ENCODE measurements around the gene RBBP8NL.

The RBBP8NL gene

DNA sequence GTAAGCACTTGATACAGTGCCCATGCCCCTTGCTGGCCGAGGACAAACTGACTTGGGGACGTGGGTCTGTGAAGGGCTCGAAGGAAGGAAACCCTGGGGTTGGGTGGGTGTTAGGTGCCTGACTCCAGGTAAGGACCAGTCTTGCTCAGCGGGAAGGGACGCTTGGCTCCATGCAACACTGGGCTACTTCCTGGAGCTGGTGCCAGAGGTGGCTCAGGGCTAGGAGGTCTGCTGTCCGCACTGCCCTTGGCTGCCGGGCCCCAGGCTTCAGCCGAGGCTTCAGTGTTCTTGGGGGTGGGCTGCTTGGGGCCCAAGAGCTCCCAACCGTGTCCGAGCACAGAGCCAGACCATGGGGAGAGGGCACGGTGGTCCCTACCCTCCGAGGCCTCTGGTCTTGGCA is 43.1 kb upstream of the RBBP8NL start:
- no peaks in the 10 kb centered on the region for H3K36me3 ChIP-seq (ENCODE audit: control insufficient read depth in 2 of 2, insufficient read depth in 2 of 2, low read length in 2 of 2)
- peaks cover 7% of the 10 kb centered on the region for H3K4me1 ChIP-seq (ENCODE audit: control insufficient read depth, insufficient read depth, low read length)
- no peak overlapping the region for H3K4me3 ChIP-seq (ENCODE audit: low read length in 2 of 2)
- no peak overlapping the region for H3K27ac ChIP-seq (ENCODE audit: low read length)
- no peak overlapping the region for H3K9ac ChIP-seq (ENCODE audit: low read length in 2 of 2)
- peaks cover 12 to 21% of the 10 kb centered on the region in 2 donors for H3K27me3 ChIP-seq (ENCODE audit: control insufficient read depth in 1 of 2, insufficient read depth in 2 of 2, low read length in 2 of 2)
- no peaks in the 10 kb centered on the region for H3K9me3 ChIP-seq (ENCODE audit: control insufficient read depth in 2 of 2, low read length in 2 of 2)

- Histone ChIP-seq H3K4me1 (ENCODE audit: control insufficient read depth, insufficient read depth, low read length) (peaks cover 4% of the 10 kb centered on the region), H3K27me3 (ENCODE audit: control insufficient read depth in 1 of 2, insufficient read depth in 2 of 2, low read length in 2 of 2) (peaks cover 9 to 17% of the 10 kb centered on the region in 2 donors), H3K4me3 (ENCODE audit: low read length in 2 of 2) (no peak overlapping the region), H3K9me3 (ENCODE audit: control insufficient read depth in 2 of 2, low read length in 2 of 2) (no peaks in the 10 kb centered on the region), H3K9ac (ENCODE audit: low read length in 2 of 2) (no peak overlapping the region), H3K27ac (ENCODE audit: low read length) (no peak overlapping the region), H3K36me3 (ENCODE audit: control insufficient read depth in 2 of 2, insufficient read depth in 2 of 2, low read length in 2 of 2) (no peaks in the 10 kb centered on the region)
Observed at GRCh38 chr20:62470001-62470400, 42.7 kb upstream of the RBBP8NL start.

DNA sequence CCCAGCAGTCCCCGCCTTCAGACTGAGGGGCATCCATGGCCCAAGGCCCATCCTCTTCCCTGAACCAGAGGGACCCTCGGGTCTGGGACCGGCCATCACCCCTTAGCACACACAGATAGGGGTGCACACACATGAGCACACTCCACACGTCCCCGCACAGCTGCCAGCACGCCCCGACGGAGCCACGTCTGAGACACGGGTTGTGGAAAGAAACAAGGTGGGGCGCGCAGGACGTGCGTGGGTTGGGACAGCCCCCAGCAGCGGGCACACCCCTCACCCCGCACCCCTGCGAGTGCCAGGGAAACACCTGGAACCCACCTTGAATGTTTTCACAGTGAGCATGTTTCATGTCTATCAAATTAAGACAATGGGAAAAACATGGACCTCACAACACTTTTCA is 42.0 kb upstream of the RBBP8NL start:
- Histone ChIP-seq H3K36me3 (ENCODE audit: control insufficient read depth in 2 of 2, insufficient read depth in 2 of 2, low read length in 2 of 2) (no peaks in the 10 kb centered on the region), H3K9me3 (ENCODE audit: control insufficient read depth in 2 of 2, low read length in 2 of 2) (no peaks in the 10 kb centered on the region), H3K4me1 (ENCODE audit: control insufficient read depth, insufficient read depth, low read length) (peaks cover 4% of the 10 kb centered on the region), H3K27ac (ENCODE audit: low read length) (no peak overlapping the region), H3K9ac (ENCODE audit: low read length in 2 of 2) (no peak overlapping the region), H3K27me3 (ENCODE audit: control insufficient read depth in 1 of 2, insufficient read depth in 2 of 2, low read length in 2 of 2) (peaks cover 5 to 10% of the 10 kb centered on the region in 2 donors), H3K4me3 (ENCODE audit: low read length in 2 of 2) (no peak overlapping the region)

- no peaks in the 10 kb centered on the region for H3K9me3 ChIP-seq (ENCODE audit: control insufficient read depth in 2 of 2, low read length in 2 of 2)
Observed at GRCh38 chr20:62466806-62467537, 39.6 kb upstream of the RBBP8NL start.

DNA sequence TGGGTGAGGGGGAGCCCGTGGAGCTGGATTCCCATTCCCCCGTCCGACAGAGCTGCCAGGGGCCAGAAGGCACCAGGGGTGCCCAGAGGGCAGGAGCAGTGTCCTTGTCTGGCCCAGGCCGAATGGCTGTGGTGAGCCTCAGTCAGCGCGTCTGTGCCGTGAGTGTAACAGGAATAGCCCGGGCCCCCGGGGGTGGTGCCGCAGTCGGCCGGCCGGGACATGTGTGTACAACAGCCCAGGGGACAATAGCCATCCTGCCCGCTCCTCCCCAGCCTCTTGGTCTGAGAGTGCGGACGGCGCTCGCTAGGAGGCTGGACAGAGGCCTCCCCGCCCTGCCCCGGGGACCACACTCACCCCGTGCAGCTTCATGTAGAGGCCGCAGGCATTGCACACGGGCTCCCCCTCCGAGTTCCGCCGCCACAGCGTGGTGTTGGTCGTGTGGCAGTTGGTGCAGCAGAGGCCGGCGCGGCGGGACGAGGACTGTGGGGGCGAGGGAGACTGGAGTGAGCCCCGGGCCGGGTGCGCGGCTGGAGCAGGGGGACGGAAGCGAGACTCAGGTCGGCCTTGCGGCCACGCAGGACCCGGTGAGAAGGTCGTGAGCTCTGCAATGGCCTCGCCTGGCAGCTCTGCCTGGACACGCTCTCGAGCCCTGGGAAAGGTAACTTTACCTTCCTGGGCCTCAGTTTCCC is 38.9 kb upstream of the RBBP8NL start:
- Histone ChIP-seq H3K27ac (ENCODE audit: low read length) (no peak overlapping the region), H3K36me3 (ENCODE audit: control insufficient read depth in 2 of 2, insufficient read depth in 2 of 2, low read length in 2 of 2) (no peaks in the 10 kb centered on the region), H3K9ac (ENCODE audit: low read length in 2 of 2) (no peak overlapping the region), H3K4me3 (ENCODE audit: low read length in 2 of 2) (no peak overlapping the region), H3K9me3 (ENCODE audit: control insufficient read depth in 2 of 2, low read length in 2 of 2) (no peaks in the 10 kb centered on the region), H3K4me1 (ENCODE audit: control insufficient read depth, insufficient read depth, low read length) (peaks cover 2% of the 10 kb centered on the region), H3K27me3 (ENCODE audit: control insufficient read depth in 1 of 2, insufficient read depth in 2 of 2, low read length in 2 of 2) (no peaks in the 10 kb centered on the region)

More at GRCh38 chr20:62466806-62467537, 39.6 kb upstream of the RBBP8NL start:
- Histone ChIP-seq H3K27ac (ENCODE audit: low read length) (no peak overlapping the region), H3K4me3 (ENCODE audit: low read length in 2 of 2) (no peak overlapping the region), H3K9ac (ENCODE audit: low read length in 2 of 2) (no peak overlapping the region), H3K36me3 (ENCODE audit: control insufficient read depth in 2 of 2, insufficient read depth in 2 of 2, low read length in 2 of 2) (no peaks in the 10 kb centered on the region), H3K4me1 (ENCODE audit: control insufficient read depth, insufficient read depth, low read length) (peaks cover 2% of the 10 kb centered on the region), H3K27me3 (ENCODE audit: control insufficient read depth in 1 of 2, insufficient read depth in 2 of 2, low read length in 2 of 2) (no peaks in the 10 kb centered on the region)

DNA sequence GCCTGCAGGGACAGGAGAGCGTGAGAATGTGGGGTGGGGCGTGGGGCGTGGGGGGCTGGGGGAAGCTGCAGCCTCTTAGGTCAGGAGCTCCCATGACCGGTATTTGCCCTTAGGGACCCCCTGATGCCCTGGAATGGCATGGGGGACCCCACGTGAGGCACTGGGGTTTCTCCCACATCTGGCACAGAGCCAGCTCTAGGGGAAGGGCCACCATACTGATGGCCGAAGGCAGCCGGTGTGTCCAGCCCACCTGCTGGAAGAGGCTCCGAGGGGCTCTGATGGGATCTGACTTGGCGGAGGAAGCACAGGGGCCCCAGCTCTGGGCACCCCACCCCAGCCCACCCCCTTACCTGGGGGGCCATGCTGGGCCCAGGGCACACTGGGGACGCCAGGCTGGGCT is 37.7 kb upstream of the RBBP8NL start:
- H3K9ac ChIP-seq (ENCODE audit: low read length in 2 of 2) = no peak overlapping the region
- no peak overlapping the region for H3K4me3 ChIP-seq (ENCODE audit: low read length in 2 of 2)
- H3K27ac ChIP-seq (ENCODE audit: low read length) = no peak overlapping the region
- peaks cover 0 to 2% of the 10 kb centered on the region in 2 donors for H3K27me3 ChIP-seq (ENCODE audit: control insufficient read depth in 1 of 2, insufficient read depth in 2 of 2, low read length in 2 of 2)
- peaks cover 6% of the 10 kb centered on the region for H3K4me1 ChIP-seq (ENCODE audit: control insufficient read depth, insufficient read depth, low read length)
- H3K36me3 ChIP-seq (ENCODE audit: control insufficient read depth in 2 of 2, insufficient read depth in 2 of 2, low read length in 2 of 2) = no peaks in the 10 kb centered on the region
- H3K9me3 ChIP-seq (ENCODE audit: control insufficient read depth in 2 of 2, low read length in 2 of 2) = no peaks in the 10 kb centered on the region

DNA sequence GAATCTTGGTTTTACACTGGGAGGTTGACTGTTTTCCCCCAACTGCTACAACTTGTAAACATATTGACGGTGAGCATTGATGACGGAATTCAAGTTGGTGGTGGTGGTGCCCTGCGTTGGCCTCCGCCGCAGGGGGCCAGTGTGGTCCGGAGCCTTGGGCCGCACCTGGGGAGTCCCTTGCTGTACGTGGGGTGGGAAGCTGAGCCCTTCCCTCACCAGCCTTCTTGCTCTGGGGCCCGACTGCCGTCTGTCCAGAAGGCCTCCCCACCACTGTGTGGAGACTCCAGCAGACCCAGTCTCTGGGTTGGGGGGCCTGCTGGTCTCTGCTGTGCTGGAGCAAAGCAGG is 37.1 kb upstream of the RBBP8NL start:
- Histone ChIP-seq H3K27ac (ENCODE audit: low read length) (no peak overlapping the region), H3K36me3 (ENCODE audit: control insufficient read depth in 2 of 2, insufficient read depth in 2 of 2, low read length in 2 of 2) (no peaks in the 10 kb centered on the region), H3K4me1 (ENCODE audit: control insufficient read depth, insufficient read depth, low read length) (peaks cover 4% of the 10 kb centered on the region), H3K9ac (ENCODE audit: low read length in 2 of 2) (no peak overlapping the region), H3K4me3 (ENCODE audit: low read length in 2 of 2) (no peak overlapping the region), H3K9me3 (ENCODE audit: control insufficient read depth in 2 of 2, low read length in 2 of 2) (no peaks in the 10 kb centered on the region), H3K27me3 (ENCODE audit: control insufficient read depth in 1 of 2, insufficient read depth in 2 of 2, low read length in 2 of 2) (peaks cover 0 to 2% of the 10 kb centered on the region in 2 donors)

DNA sequence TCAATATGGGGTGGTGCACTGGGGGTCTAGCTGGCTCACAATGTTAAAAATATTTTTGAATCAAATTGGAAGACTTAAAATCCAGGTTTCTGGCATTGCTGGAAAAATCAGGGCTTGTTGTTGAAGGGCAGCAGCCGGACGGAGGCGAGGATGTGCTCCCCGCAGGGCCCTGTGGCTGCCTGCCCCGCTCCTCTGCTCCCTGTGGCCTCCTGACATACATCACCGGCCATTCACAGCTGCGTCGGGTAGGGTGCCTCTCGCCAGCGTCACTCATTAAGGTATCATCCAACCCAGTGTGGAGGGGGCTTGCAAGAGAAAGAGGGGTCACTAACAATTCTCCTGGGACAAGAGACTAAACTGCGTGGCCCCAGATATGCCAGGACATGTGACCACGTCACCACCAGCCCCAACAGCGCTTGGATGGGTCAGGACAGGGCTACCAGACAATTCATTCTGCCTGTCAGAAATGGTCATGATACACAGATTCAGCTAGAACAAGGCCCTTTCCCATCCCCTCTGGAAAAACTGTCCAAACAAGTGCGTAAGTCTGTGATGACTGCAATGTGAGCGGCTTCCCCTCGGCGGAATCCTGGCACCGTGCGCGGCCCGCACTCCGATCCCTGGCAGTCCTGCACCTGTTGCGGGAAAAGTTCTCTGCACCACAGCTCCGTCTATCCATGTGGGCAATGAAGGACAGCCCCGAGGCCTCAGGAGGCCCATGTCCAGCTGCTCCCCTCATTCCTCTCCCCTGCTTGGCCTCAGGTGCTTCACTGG is 36.5 kb upstream of the RBBP8NL start:
- no peak overlapping the region for H3K4me3 ChIP-seq (ENCODE audit: low read length in 2 of 2)
- peaks cover 4% of the 10 kb centered on the region for H3K4me1 ChIP-seq (ENCODE audit: control insufficient read depth, insufficient read depth, low read length)
- no peaks in the 10 kb centered on the region for H3K9me3 ChIP-seq (ENCODE audit: control insufficient read depth in 2 of 2, low read length in 2 of 2)
- no peak overlapping the region for H3K9ac ChIP-seq (ENCODE audit: low read length in 2 of 2)
- H3K36me3 ChIP-seq (ENCODE audit: control insufficient read depth in 2 of 2, insufficient read depth in 2 of 2, low read length in 2 of 2) = no peaks in the 10 kb centered on the region
- H3K27ac ChIP-seq (ENCODE audit: low read length) = no peak overlapping the region
- peaks cover 0 to 3% of the 10 kb centered on the region in 2 donors for H3K27me3 ChIP-seq (ENCODE audit: control insufficient read depth in 1 of 2, insufficient read depth in 2 of 2, low read length in 2 of 2)

DNA sequence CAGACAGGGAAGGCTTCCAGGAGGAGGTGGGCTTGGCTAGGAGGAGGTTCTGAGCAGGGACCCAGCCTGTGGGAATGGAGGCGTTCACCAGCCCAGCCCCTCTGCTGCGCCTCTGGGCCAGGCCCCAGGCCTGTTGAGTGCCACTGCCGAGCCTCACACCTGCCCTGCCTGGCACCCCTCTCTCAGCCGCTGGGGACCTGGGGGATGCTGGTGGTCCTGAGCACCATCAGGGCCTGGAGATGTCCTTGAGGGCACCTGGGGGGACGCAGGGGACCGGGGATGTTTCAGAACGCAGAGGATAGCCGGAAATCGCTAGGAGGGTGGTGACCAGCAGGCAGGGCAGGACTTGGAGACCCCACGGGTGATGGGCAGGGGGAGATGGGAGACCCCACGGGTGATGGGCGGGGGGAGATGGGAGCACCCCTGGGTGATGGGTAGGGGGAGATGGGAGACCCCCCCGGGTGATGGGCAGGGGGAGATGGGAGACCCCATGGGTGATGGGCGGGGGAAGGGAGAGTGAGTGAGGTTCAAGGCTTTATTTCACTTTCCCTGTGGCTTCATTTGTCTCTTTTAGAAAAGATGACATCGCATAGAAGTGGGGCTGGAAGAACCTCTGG is 35.7 kb upstream of the RBBP8NL start:
- H3K27me3 ChIP-seq (ENCODE audit: control insufficient read depth in 1 of 2, insufficient read depth in 2 of 2, low read length in 2 of 2) = peaks cover 0 to 3% of the 10 kb centered on the region in 2 donors
- no peaks in the 10 kb centered on the region for H3K36me3 ChIP-seq (ENCODE audit: control insufficient read depth in 2 of 2, insufficient read depth in 2 of 2, low read length in 2 of 2)
- H3K9ac ChIP-seq (ENCODE audit: low read length in 2 of 2) = no peak overlapping the region
- H3K9me3 ChIP-seq (ENCODE audit: control insufficient read depth in 2 of 2, low read length in 2 of 2) = no peaks in the 10 kb centered on the region
- H3K27ac ChIP-seq (ENCODE audit: low read length) = no peak overlapping the region
- no peak overlapping the region for H3K4me3 ChIP-seq (ENCODE audit: low read length in 2 of 2)
- H3K4me1 ChIP-seq (ENCODE audit: control insufficient read depth, insufficient read depth, low read length) = peaks cover 4% of the 10 kb centered on the region

- Histone ChIP-seq H3K27ac (ENCODE audit: low read length) (no peak overlapping the region), H3K9ac (ENCODE audit: low read length in 2 of 2) (no peak overlapping the region), H3K9me3 (ENCODE audit: control insufficient read depth in 2 of 2, low read length in 2 of 2) (no peaks in the 10 kb centered on the region), H3K36me3 (ENCODE audit: control insufficient read depth in 2 of 2, insufficient read depth in 2 of 2, low read length in 2 of 2) (no peaks in the 10 kb centered on the region), H3K4me3 (ENCODE audit: low read length in 2 of 2) (no peak overlapping the region), H3K27me3 (ENCODE audit: control insufficient read depth in 1 of 2, insufficient read depth in 2 of 2, low read length in 2 of 2) (peaks cover 0 to 3% of the 10 kb centered on the region in 2 donors), H3K4me1 (ENCODE audit: control insufficient read depth, insufficient read depth, low read length) (peaks cover 4% of the 10 kb centered on the region)
Observed at GRCh38 chr20:62461834-62462233, 34.5 kb upstream of the RBBP8NL start.

Measured in stomach smooth muscle (tissue), 2 donors.